GM19397 (cell line): ENCODE data around the gene RABGEF1.
"Not testable (repeated sequence)": the region's sequence is repeated elsewhere in the genome, so short reads cannot be mapped to it uniquely, and the experiment has no call there.

Experiments used
- ATAC-seq: cut with Tn5 transposase; IDR thresholded peaks from one replicate; pipeline ENCODE4 v1.9.1; 2021; ENCODE audit warnings: mild to moderate bottlenecking, moderate library complexity; ENCODE audit not compliant: unreplicated experiment

Gene RABGEF1

GRCh38 chr7:66800591-66800990, 60.1 kb downstream of the RABGEF1 start:
- ATAC-seq = no peak

GRCh38 chr7:66804001-66804400, 63.5 kb downstream of the RABGEF1 start:
- ATAC-seq = no peak

GRCh38 chr7:66807736-66808135, 67.2 kb downstream of the RABGEF1 start:
- ATAC-seq = no peak

GRCh38 chr7:66810716-66811115, 70.2 kb downstream of the RABGEF1 start:
- no peak for ATAC-seq

- not testable (repeated sequence) for ATAC-seq
Observed at GRCh38 chr7:66815186-66815875, 74.8 kb downstream of the RABGEF1 start.

- ATAC-seq = no peak
Observed at GRCh38 chr7:66815951-66816350, 75.4 kb downstream of the RABGEF1 start.

- ATAC-seq = not testable (repeated sequence)
Observed at GRCh38 chr7:66816658-66817057, 76.1 kb downstream of the RABGEF1 start.

- ATAC-seq = not testable (repeated sequence)
Observed at GRCh38 chr7:66817208-66817795, 76.8 kb downstream of the RABGEF1 start.

GRCh38 chr7:66817956-66818355, 77.4 kb downstream of the RABGEF1 start:
- not testable (repeated sequence) for ATAC-seq

GRCh38 chr7:66824041-66824440, 83.5 kb downstream of the RABGEF1 start:
- no peak for ATAC-seq

- not testable (repeated sequence) for ATAC-seq
Observed at GRCh38 chr7:66825538-66825937, 85.0 kb downstream of the RABGEF1 start.

- ATAC-seq = no peak
Observed at GRCh38 chr7:66826649-66827048, 86.1 kb downstream of the RABGEF1 start.

GRCh38 chr7:66830976-66831375, 90.4 kb downstream of the RABGEF1 start:
- not testable (repeated sequence) for ATAC-seq

- no peak for ATAC-seq
Observed at GRCh38 chr7:66832531-66833351, 92.2 kb downstream of the RABGEF1 start.

- ATAC-seq = no peak
Observed at GRCh38 chr7:66837007-66837406, 96.5 kb downstream of the RABGEF1 start.

- no peak for ATAC-seq
Observed at GRCh38 chr7:66837661-66838060, 97.1 kb downstream of the RABGEF1 start.

- no peak for ATAC-seq
Observed at GRCh38 chr7:66839814-66840213, 99.3 kb downstream of the RABGEF1 start.

- ATAC-seq = no peak
Observed at GRCh38 chr7:66840316-66840715, 99.8 kb downstream of the RABGEF1 start.

GRCh38 chr7:66841898-66842297, 101.4 kb downstream of the RABGEF1 start:
- ATAC-seq = no peak

GRCh38 chr7:66843492-66843891, 103.0 kb downstream of the RABGEF1 start:
- not testable (repeated sequence) for ATAC-seq

GRCh38 chr7:66844552-66845378, 104.2 kb downstream of the RABGEF1 start:
- peak; percentile 97 for ATAC-seq
